Erythroblast (primary cell): ENCODE data around the gene CACNG7.

Experiments used
- GATA1 ChIP-seq: IDR thresholded peaks from 2 replicates; pipeline ENCODE4 v1.6.1; 2011; ENCODE audit warnings: low read depth, mild to moderate bottlenecking, control low read depth, low read length, moderate library complexity
- POLR2A ChIP-seq: IDR thresholded peaks from 2 replicates; pipeline ENCODE4 v1.6.1; 2011; ENCODE audit warnings: mild to moderate bottlenecking, low read length

DNA sequence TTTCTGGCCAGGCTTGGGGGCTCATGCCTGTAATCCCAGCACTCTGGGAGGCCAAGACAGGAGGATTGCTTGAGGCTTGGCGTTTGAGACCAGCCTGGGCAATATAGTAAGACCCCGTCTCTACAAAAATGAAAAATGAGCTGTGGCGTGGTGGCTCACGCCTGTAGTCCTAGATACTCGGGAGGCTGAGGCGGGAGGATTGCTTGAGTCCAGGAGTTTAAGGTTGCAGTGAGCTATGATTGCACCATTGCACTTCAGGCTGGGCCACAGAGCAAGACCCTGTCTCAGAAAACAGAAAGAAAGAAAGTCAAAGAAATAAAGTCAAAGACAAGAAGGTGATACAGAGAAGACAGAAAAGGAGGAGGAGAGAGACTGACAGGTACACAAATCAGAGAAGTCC, 79.9 kb downstream of the CACNG7 start:
- TF ChIP-seq POLR2A (no peak), GATA1 (no peak)
